ENCODE data around the gene TCERG1L. TPM values are rescaled to one million over a fixed set of nuclear protein-coding genes. Genes with fewer than 3 reads are reported as not detected.

Gene TCERG1L
- total and polyA plus RNA-seq, 9 of the 15 experiments (the other 6 are each of a cell fraction or from before 2014, with no cell fraction given): not detected

DNA sequence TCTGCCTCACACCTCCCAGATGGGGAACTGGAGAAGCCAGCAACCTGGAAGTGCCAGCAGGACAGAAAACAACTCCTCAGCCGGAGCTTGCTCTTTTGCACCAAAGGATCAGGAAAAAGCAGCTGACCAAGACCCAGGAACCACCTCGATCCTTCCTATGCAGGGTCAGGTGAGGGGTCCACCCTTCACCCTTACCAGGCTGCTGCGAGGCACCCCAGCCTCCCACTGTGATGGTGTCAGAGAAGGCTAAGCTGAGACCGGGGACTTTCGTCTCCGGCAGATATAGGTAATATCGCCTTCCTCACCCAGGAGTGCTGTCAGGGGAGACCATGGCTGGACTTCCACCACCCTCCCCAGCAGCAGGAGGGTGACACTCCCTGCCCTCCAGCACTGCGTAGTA lies 254.7 kb downstream of the TCERG1L start:
- FAIRE-seq: no peak
- CTCF ChIA-PET (ENCODE audit: low intra/inter-chr PET ratio): no interaction called here

DNA sequence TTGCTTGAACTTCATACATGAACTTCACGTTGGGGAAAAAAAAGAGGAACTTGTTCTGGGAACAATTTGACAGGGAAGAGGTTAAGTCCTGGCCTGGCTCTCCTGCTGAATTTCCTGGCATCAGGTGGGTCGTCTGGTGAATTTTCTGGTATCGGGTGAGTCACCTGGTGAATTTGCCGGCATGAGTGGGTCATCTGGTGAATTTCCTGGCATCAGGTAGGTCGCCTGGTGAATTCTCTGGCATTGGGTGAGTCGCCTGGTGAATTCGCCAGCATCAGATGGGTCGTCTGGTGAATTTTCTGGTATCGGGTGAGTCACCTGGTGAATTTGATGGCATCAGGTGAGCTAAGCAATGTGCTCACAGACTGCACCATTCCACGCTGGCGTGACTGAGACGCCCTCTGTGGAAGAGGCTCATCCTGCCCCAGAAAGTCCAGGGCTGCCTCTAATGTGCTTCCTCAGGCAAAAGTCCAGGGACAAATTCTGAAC lies 255.4 kb downstream of the TCERG1L start:
- CTCF ChIA-PET (ENCODE audit: low intra/inter-chr PET ratio): no interaction called here

More for the DNA sequence above, 254.7 kb downstream of the TCERG1L start:
- Histone ChIP-seq H3K9me3 (replicated peaks; ENCODE audit: control insufficient read depth, insufficient read depth, low read depth, low read length) (no peaks in the 10 kb centered on the region), H3K4me3 (no peak overlapping the region), H3K9me1 (ENCODE audit: control insufficient read depth, insufficient read depth, low read length) (no peaks in the 10 kb centered on the region), H3K4me2 (ENCODE audit: insufficient read depth, low read length) (no peak overlapping the region), H3K27me3 (ENCODE audit: control insufficient read depth in 2 of 2, insufficient read depth in 2 of 2, low read length in 2 of 2) (peaks cover 0 to 4% of the 10 kb centered on the region in 2 experiments; a peak in 1 of 5 replicates), H3K79me2 (ENCODE audit: control insufficient read depth, insufficient read depth, low read length) (no peaks in the 10 kb centered on the region), H2AFZ (ENCODE audit: low read depth, low read length) (no peak overlapping the region), H3K27ac (ENCODE audit: extremely low read depth, low read depth, low read length) (no peak overlapping the region), H3K4me1 (replicated peaks in 1 of 2; ENCODE audit: control insufficient read depth in 2 of 2, insufficient read depth in 2 of 2, low read length in 2 of 2) (no peaks in the 10 kb centered on the region), H4K20me1 (replicated peaks; ENCODE audit: control insufficient read depth, insufficient read depth, low read length) (no peaks in the 10 kb centered on the region), H3K9ac (ENCODE audit: insufficient read depth in 1 of 2, low read depth in 2 of 2, low read length in 2 of 2) (no peak overlapping the region), H3K36me3 (ENCODE audit: control insufficient read depth, insufficient read depth, low read length) (no peaks in the 10 kb centered on the region)
- intact Hi-C loops (cut with micrococcal nuclease) (no loop called here), in situ Hi-C loops (cut with MboI) (no loop called here)
- no peak for ATAC-seq
- TF ChIP-seq ZNF146 (CRISPR knock-in tag; IDR thresholded peaks at IDR 0.05; ENCODE audit: unreplicated experiment): no peak
- no peak for TF ChIP-seq BMI1 (IDR thresholded peaks at IDR 0.05; ENCODE audit: low read length)
- TF ChIP-seq NR1H2 (CRISPR knock-in tag; IDR thresholded peaks at IDR 0.05): no peak
- no peak for TF ChIP-seq ZNF696 (CRISPR knock-in tag; conservative IDR thresholded peaks at IDR 0.05)
- TF ChIP-seq NUFIP1 (IDR thresholded peaks at IDR 0.05; ENCODE audit: partially characterized antibody): no peak
- DNase-seq (ENCODE audit: extremely low read depth in 1 of 4, low spot score in 3 of 4): no peak
- no TSS peak for BruUV-seq (replicated peaks)
- WGBS (ENCODE audit: insufficient coverage, low coverage, missing lambda C conversion rate): 0% methylated on average over 6 of the region's 8 CpGs
- POLR2A ChIA-PET: no interaction called here

More for the DNA sequence above, 255.4 kb downstream of the TCERG1L start:
- no peak for DNase-seq (ENCODE audit: extremely low read depth in 1 of 4, low spot score in 3 of 4)
- no TSS peak for BruUV-seq (replicated peaks)
- intact Hi-C loops (cut with micrococcal nuclease) (no loop called here), in situ Hi-C loops (cut with MboI) (no loop called here)
- TF ChIP-seq, protein P1, sequence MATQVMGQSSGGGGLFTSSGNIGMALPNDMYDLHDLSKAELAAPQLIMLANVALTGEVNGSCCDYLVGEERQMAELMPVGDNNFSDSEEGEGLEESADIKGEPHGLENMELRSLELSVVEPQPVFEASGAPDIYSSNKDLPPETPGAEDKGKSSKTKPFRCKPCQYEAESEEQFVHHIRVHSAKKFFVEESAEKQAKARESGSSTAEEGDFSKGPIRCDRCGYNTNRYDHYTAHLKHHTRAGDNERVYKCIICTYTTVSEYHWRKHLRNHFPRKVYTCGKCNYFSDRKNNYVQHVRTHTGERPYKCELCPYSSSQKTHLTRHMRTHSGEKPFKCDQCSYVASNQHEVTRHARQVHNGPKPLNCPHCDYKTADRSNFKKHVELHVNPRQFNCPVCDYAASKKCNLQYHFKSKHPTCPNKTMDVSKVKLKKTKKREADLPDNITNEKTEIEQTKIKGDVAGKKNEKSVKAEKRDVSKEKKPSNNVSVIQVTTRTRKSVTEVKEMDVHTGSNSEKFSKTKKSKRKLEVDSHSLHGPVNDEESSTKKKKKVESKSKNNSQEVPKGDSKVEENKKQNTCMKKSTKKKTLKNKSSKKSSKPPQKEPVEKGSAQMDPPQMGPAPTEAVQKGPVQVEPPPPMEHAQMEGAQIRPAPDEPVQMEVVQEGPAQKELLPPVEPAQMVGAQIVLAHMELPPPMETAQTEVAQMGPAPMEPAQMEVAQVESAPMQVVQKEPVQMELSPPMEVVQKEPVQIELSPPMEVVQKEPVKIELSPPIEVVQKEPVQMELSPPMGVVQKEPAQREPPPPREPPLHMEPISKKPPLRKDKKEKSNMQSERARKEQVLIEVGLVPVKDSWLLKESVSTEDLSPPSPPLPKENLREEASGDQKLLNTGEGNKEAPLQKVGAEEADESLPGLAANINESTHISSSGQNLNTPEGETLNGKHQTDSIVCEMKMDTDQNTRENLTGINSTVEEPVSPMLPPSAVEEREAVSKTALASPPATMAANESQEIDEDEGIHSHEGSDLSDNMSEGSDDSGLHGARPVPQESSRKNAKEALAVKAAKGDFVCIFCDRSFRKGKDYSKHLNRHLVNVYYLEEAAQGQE (IDR thresholded peaks at IDR 0.05; ENCODE audit: borderline replicate concordance): no peak
- TF ChIP-seq, protein P1 (CRISPR knock-in tag; IDR thresholded peaks at IDR 0.05; ENCODE audit: low read depth): no peak
- TF ChIP-seq, protein P2, sequence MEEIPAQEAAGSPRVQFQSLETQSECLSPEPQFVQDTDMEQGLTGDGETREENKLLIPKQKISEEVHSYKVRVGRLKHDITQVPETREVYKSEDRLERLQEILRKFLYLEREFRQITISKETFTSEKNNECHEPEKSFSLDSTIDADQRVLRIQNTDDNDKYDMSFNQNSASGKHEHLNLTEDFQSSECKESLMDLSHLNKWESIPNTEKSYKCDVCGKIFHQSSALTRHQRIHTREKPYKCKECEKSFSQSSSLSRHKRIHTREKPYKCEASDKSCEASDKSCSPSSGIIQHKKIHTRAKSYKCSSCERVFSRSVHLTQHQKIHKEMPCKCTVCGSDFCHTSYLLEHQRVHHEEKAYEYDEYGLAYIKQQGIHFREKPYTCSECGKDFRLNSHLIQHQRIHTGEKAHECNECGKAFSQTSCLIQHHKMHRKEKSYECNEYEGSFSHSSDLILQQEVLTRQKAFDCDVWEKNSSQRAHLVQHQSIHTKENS (CRISPR knock-in tag; IDR thresholded peaks at IDR 0.05): no peak
- no peak for TF ChIP-seq PHB2 (IDR thresholded peaks at IDR 0.05; ENCODE audit: low read depth)
- no peak for TF ChIP-seq RUNX1 (IDR thresholded peaks at IDR 0.05; ENCODE audit: low read depth)
- H3K4me3 ChIP-seq: no peak overlapping the region
- POLR2A ChIA-PET: no interaction called here
- peaks cover 0 to 2% of the 10 kb centered on the region in 2 experiments; a peak in 1 of 5 replicates for H3K27me3 ChIP-seq (ENCODE audit: control insufficient read depth in 2 of 2, insufficient read depth in 2 of 2, low read length in 2 of 2)
- WGBS (ENCODE audit: insufficient coverage, low coverage, missing lambda C conversion rate): 0% methylated on average over 10 of the region's 12 CpGs
- no peaks in the 10 kb centered on the region for H3K9me3 ChIP-seq (replicated peaks; ENCODE audit: control insufficient read depth, insufficient read depth, low read depth, low read length)
- no peak for ATAC-seq
- no peaks in the 10 kb centered on the region for H3K4me1 ChIP-seq (replicated peaks in 1 of 2; ENCODE audit: control insufficient read depth in 2 of 2, insufficient read depth in 2 of 2, low read length in 2 of 2)
- no peak overlapping the region for H3K9ac ChIP-seq (ENCODE audit: insufficient read depth in 1 of 2, low read depth in 2 of 2, low read length in 2 of 2)
- H4K20me1 ChIP-seq (replicated peaks; ENCODE audit: control insufficient read depth, insufficient read depth, low read length): no peaks in the 10 kb centered on the region
- no peak overlapping the region for H3K4me2 ChIP-seq (ENCODE audit: insufficient read depth, low read length)
- no peaks in the 10 kb centered on the region for H3K79me2 ChIP-seq (ENCODE audit: control insufficient read depth, insufficient read depth, low read length)
- no peaks in the 10 kb centered on the region for H3K36me3 ChIP-seq (ENCODE audit: control insufficient read depth, insufficient read depth, low read length)
- H2AFZ ChIP-seq (ENCODE audit: low read depth, low read length): no peak overlapping the region
- no peaks in the 10 kb centered on the region for H3K9me1 ChIP-seq (ENCODE audit: control insufficient read depth, insufficient read depth, low read length)
- FAIRE-seq: no peak
- no peak overlapping the region for H3K27ac ChIP-seq (ENCODE audit: extremely low read depth, low read depth, low read length)
